Panc1 (cell line): Measurements from ENCODE around the gene JMJD1C. TPM values are rescaled to one million over a fixed set of nuclear protein-coding genes. Genes with fewer than 3 reads are reported as not detected.

Experiments
- ATAC-seq: fragments of 200-7000 bp; cut with Tn5 transposase; 2 replicates; pipeline ENCODE4 v1.9.1; 2020; ENCODE audit warnings: mild to moderate bottlenecking, moderate library complexity
- BruUV-seq: library from RNA; stranded (reverse); fragments of 400-500 nt; replicated peaks from 2 replicates; lab custom pipeline; 2021; lab: Mats Ljungman, UMichigan
- CTCF ChIA-PET: fragments of 300-600 bp; sonication (Branson Sonifier 250); formaldehyde crosslinking; loops from one replicate; lab custom pipeline; 2022; ENCODE audit warnings: antibody characterized with exemption; lab: Charles Lee
- POLR2A ChIA-PET: fragments of 300-600 bp; sonication (Branson Sonifier 250); formaldehyde crosslinking; loops from one replicate; lab custom pipeline; 2022; ENCODE audit warnings: antibody characterized with exemption; lab: Charles Lee
- DNase-seq: peaks from one replicate; pipeline ENCODE4 v3.0.0-alpha.2; 2010; ENCODE audit warnings: low read depth, low spot score
- H3K27ac ChIP-seq: 2 replicates; pipeline ENCODE4 v1.5.1; 2011; ENCODE audit warnings: mild to moderate bottlenecking, low read length, inconsistent platforms
- H3K27me3 ChIP-seq: fragments of 200-500 bp; sonication (Bioruptor generic); 2 replicates; pipeline ENCODE4 v1.6.0; 2014; ENCODE audit warnings: low read length, inconsistent platforms; ENCODE audit not compliant: control insufficient read depth, insufficient read depth
- H3K36me3 ChIP-seq: fragments of 200-500 bp; sonication (Bioruptor generic); 2 replicates; pipeline ENCODE4 v1.5.1; 2014; ENCODE audit warnings: inconsistent platforms, mild to moderate bottlenecking, low read length, moderate library complexity; ENCODE audit not compliant: control insufficient read depth, insufficient read depth
- H3K4me1 ChIP-seq: 2 replicates; pipeline ENCODE4 v1.5.1; 2011; ENCODE audit warnings: inconsistent platforms, mild to moderate bottlenecking, low read length, moderate library complexity; ENCODE audit not compliant: control insufficient read depth, insufficient read depth
- H3K4me3 ChIP-seq, 2 experiments: 2 replicates each; pipeline ENCODE4 v1.5.1; 2011 to 2012; ENCODE audit warnings: low read depth in 2 of 2, low read length in 2 of 2, mild to moderate bottlenecking in 2 of 2, inconsistent platforms in 1 of 2, moderate library complexity in 1 of 2
- H3K9me3 ChIP-seq: fragments of 200-500 bp; sonication (Bioruptor generic); 2 replicates; pipeline ENCODE4 v1.5.1; 2014; ENCODE audit warnings: low read depth, mild to moderate bottlenecking, inconsistent platforms, low read length, moderate library complexity; ENCODE audit not compliant: control insufficient read depth, insufficient read depth
- CTCF ChIP-seq: fragments of 450-650 bp; IDR thresholded peaks from 2 replicates; pipeline ENCODE4 v1.5.1; 2017; ENCODE audit warnings: mild to moderate bottlenecking
- POLR2AphosphoS5 ChIP-seq: IDR thresholded peaks from 2 replicates; pipeline ENCODE4 v1.6.1; 2012; ENCODE audit warnings: mild to moderate bottlenecking, low read depth, low read length, moderate library complexity
- REST ChIP-seq, 2 experiments: IDR thresholded peaks; 2 replicates each; pipeline ENCODE4 v1.6.1; 2011 to 2012; ENCODE audit warnings: low read depth in 2 of 2, control low read depth in 1 of 2, low read length in 1 of 2, mild to moderate bottlenecking in 1 of 2, moderate library complexity in 1 of 2; ENCODE audit not compliant: insufficient read depth in 1 of 2
- SIN3A ChIP-seq: IDR thresholded peaks from 2 replicates; pipeline ENCODE4 v1.6.1; 2012; ENCODE audit warnings: low read depth, mild to moderate bottlenecking, low read length, moderate library complexity, borderline replicate concordance; ENCODE audit not compliant: insufficient read depth
- TCF7L2 ChIP-seq: IDR thresholded peaks from 2 replicates; pipeline ENCODE4 v1.6.1; 2011; ENCODE audit warnings: mild to moderate bottlenecking, low read depth, low read length, inconsistent platforms
- in situ Hi-C: cut with HindIII; loops from 2 replicates; pipeline ENCODE4 v1.10.0; 2016; ENCODE audit warnings: low sequenced_read_pairs, low pct_unique_long_range_greater_than_20kb
- intact Hi-C: fragments of 100-400 bp; cut with micrococcal nuclease; formaldehyde crosslinking; loops from one replicate; pipeline ENCODE4 v1.10.0; 2022; ENCODE audit not compliant: unreplicated experiment
- total RNA-seq: library from RNA; stranded (reverse); gene quantifications from one replicate; pipeline ENCODE4 v1.2.1, GENCODE V29; 2021; ENCODE audit not compliant: unreplicated experiment

Gene JMJD1C
- total RNA-seq, 1 experiment from 2014 or later, result 88.3 TPM

- no peak overlapping the region for H3K4me3 ChIP-seq
- no peaks in the 10 kb centered on the region for H3K27me3 ChIP-seq
- no peak for DNase-seq
- peak overlapping the region; percentile 98; the same call in 1 of the 2 replicates for H3K27ac ChIP-seq
- no peaks in the 10 kb centered on the region for H3K9me3 ChIP-seq
- TF ChIP-seq SIN3A (no peak), CTCF (no peak), TCF7L2 (no peak), POLR2AphosphoS5 (no peak), REST (IDR thresholded peaks at IDR 0.05; ENCODE audit: insufficient read depth in 1 of 2, low read depth in 2 of 2, low read length in 1 of 2) (no peak)
- H3K4me1 ChIP-seq, result peaks cover 31% of the 10 kb centered on the region
- CTCF ChIA-PET, result no interaction called here
- in situ Hi-C loops, result no loop called here
- no peak for ATAC-seq
- intact Hi-C loops, result loop anchor here (5.0 to 10.0 kb wide), 4 partner anchors 53 to 252 kb away; partner anchors contain the start of gene REEP3
- POLR2A ChIA-PET, result no interaction called here
- no peaks in the 10 kb centered on the region for H3K36me3 ChIP-seq
- no TSS peak for BruUV-seq
Observed at GRCh38 chr10:63468947-63469346, 3.2 kb upstream of the JMJD1C start.

GRCh38 chr10:63467841-63468240 lies 2.1 kb upstream of the JMJD1C start:
- Histone ChIP-seq H3K9me3 (no peaks in the 10 kb centered on the region), H3K4me3 (no peak overlapping the region), H3K4me1 (peaks cover 34% of the 10 kb centered on the region), H3K27ac (peak overlapping the region; percentile 98), H3K36me3 (no peaks in the 10 kb centered on the region), H3K27me3 (no peaks in the 10 kb centered on the region)
- ChIA-PET CTCF (no interaction called here), POLR2A (no interaction called here)
- TF ChIP-seq REST (IDR thresholded peaks at IDR 0.05; ENCODE audit: insufficient read depth in 1 of 2, low read depth in 2 of 2, low read length in 1 of 2) (no peak), TCF7L2 (no peak), CTCF (no peak), POLR2AphosphoS5 (no peak)
- intact Hi-C loops, result loop anchor here (5.0 to 10.0 kb wide), 4 partner anchors 54 to 251 kb away; partner anchors contain the start of gene REEP3
- DNase-seq (no peak), ATAC-seq (no peak)
- no TSS peak for BruUV-seq
- in situ Hi-C loops, result no loop called here
